VCaP (cell line): Measurements from ENCODE around the gene CES2.
"Not testable (repeated sequence)": the region's sequence is repeated elsewhere in the genome, so short reads cannot be mapped to it uniquely, and the experiment has no call there.

Experiments
- H3K27ac ChIP-seq: fragments of 450-650 bp; 2 replicates; pipeline ENCODE4 v1.5.1; 2017
- TF ChIP-seq, protein P1 (sequence below): fragments of 450-650 bp; conservative IDR thresholded peaks from 2 replicates; pipeline ENCODE4 v1.5.1; 2017; ENCODE audit warnings: mild to moderate bottlenecking, moderate library complexity

CES2 gene

DNA sequence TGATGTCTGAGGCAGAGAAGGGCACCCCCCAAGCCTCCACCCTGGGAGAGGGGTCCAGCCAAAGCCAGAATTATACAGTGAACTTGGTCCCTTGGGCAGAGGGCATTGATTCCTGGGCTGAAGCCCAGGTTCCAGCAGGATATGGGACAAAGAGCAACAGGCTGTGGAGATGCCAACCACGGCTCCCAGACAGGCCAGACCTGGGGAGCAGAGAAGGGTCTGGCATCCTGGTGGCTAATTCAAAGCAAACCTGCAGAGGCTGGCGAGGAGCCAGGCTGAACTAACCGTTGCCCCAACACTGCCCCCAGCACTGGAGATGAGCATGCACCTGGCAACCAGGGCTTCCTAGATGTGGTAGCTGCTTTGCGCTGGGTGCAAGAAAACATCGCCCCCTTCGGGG, 28.7 kb downstream of the CES2 start:
- no peak overlapping the region for H3K27ac ChIP-seq
- TF ChIP-seq, protein P1, sequence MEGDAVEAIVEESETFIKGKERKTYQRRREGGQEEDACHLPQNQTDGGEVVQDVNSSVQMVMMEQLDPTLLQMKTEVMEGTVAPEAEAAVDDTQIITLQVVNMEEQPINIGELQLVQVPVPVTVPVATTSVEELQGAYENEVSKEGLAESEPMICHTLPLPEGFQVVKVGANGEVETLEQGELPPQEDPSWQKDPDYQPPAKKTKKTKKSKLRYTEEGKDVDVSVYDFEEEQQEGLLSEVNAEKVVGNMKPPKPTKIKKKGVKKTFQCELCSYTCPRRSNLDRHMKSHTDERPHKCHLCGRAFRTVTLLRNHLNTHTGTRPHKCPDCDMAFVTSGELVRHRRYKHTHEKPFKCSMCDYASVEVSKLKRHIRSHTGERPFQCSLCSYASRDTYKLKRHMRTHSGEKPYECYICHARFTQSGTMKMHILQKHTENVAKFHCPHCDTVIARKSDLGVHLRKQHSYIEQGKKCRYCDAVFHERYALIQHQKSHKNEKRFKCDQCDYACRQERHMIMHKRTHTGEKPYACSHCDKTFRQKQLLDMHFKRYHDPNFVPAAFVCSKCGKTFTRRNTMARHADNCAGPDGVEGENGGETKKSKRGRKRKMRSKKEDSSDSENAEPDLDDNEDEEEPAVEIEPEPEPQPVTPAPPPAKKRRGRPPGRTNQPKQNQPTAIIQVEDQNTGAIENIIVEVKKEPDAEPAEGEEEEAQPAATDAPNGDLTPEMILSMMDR, result no peak

DNA sequence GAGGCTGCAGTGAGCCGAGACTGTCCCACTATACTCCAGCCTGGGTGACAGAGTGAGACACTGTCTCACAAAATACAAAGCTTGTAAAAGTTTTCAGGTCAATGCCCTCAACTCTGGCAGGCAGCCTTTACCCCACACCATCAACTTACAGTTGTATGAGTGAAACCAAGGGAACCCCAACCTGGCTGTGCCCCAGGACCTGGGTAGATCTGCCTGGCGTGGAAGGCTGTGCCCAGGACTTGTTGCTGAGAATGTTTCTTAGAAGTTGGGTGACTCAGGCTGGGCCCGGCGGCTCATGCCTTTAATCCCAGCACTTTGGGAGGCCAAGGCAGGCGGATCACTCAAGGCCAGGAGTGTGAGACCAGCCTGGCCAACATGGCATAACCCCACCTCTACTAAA, 33.5 kb downstream of the CES2 start:
- TF ChIP-seq, protein P1, result no peak
- H3K27ac ChIP-seq, result no peak overlapping the region

DNA sequence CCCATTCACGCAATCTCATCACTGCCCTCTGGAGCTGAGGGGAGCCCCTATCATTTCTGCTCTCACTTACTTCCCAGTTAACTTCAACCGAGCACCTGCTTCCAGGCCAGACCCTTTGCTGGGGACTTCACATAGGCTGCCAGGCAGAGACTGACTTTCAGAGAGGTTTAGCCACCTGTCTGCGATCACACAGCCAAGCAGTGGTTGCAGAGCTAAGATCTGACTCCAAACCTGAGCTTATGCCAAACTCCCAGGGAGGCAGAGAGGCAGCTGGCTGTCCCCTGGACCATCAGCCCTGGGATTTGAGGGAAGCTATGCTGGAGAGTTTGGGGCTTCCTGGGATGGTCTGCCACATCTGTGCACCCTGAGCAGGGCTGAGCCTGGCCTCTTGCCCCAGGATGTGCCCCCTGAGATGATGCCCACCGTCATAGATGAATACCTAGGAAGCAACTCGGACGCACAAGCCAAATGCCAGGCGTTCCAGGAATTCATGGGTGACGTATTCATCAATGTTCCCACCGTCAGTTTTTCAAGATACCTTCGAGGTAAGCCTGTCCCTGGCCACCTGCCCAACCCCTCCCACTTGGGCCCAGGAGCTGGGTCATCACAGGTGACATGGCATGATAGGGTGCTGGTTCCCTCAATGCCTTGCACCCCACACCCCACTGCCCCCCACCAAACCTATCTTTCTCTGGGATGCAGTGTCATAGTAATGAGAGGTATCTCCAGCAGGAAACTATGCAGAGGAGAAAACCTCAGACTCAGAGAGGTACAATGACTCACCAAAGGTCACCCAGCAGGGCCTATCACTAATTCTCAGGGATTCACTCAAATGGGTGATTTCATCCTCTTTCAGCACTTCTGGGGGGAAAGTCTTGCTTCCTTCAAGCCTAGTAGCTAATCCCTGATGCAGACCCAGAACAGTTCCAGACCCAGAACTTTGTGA, 35.7 kb downstream of the CES2 start:
- TF ChIP-seq, protein P1, result no peak
- no peak overlapping the region for H3K27ac ChIP-seq

DNA sequence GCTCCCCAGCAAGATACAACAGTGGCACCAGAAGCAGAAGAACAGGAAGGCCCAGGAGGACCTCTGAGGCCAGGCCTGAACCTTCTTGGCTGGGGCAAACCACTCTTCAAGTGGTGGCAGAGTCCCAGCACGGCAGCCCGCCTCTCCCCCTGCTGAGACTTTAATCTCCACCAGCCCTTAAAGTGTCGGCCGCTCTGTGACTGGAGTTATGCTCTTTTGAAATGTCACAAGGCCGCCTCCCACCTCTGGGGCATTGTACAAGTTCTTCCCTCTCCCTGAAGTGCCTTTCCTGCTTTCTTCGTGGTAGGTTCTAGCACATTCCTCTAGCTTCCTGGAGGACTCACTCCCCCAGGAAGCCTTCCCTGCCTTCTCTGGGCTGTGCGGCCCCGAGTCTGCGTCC, 37.7 kb downstream of the CES2 start:
- no peak overlapping the region for H3K27ac ChIP-seq
- TF ChIP-seq, protein P1, result no peak

DNA sequence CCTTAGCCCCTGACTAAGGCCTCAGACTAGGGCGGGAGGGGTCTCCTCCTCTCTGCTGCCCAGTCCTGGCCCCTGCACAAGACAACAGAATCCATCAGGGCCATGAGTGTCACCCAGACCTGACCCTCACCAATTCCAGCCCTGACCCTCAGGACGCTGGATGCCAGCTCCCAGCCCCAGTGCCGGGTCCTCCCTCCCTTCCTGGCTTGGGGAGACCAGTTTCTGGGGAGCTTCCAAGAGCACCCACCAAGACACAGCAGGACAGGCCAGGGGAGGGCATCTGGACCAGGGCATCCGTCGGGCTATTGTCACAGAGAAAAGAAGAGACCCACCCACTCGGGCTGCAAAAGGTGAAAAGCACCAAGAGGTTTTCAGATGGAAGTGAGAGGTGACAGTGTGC, 38.4 kb downstream of the CES2 start:
- TF ChIP-seq, protein P1, result no peak
- no peak overlapping the region for H3K27ac ChIP-seq

DNA sequence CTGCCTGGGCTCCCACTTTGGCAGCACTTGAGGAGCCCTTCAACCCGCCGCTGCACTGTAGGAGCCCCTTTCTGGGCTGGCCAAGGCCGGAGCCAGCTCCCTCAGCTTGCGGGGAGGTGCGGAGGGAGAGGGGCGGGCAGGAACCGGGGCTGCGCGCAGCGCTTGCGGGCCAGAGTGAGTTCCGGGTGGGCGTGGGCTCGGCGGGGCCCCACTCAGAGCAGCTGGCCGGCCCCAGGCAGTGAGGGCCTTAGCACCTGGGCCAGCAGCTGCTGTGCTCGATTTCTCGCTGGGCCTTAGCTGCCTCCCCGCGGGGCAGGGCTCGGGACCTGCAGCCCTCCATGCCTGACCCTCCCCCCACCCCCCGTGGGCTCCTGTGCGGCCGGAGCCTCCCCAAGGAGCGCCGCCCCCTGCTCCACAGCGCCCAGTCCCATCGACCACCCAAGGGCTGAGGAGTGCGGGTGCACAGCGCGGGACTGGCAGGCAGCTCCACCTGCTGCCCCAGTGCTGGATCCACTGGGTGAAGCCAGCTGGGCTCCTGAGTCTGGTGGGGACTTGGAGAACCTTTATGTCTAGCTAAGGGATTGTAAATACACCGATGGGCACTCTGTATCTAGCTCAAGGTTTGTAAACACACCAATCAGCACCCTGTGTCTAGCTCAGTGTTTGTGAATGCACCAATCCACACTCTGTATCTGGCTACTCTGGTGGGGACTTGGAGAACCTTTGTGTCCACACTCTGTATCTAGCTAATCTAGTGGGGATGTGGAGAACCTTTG, 39.0 kb downstream of the CES2 start:
- not testable (repeated sequence) for H3K27ac ChIP-seq

DNA sequence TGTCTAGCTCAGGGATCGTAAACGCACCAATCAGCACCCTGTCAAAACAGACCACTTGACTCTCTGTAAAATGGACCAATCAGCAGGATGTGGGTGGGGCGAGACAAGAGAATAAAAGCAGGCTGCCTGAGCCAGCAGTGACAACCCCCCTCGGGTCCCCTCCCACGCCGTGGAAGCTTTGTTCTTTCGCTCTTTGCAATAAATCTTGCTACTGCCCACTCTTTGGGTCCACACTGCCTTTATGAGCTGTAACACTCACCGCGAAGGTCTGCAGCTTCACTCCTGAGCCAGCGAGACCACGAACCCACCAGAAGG, 39.6 kb downstream of the CES2 start:
- H3K27ac ChIP-seq, result not testable (repeated sequence)

DNA sequence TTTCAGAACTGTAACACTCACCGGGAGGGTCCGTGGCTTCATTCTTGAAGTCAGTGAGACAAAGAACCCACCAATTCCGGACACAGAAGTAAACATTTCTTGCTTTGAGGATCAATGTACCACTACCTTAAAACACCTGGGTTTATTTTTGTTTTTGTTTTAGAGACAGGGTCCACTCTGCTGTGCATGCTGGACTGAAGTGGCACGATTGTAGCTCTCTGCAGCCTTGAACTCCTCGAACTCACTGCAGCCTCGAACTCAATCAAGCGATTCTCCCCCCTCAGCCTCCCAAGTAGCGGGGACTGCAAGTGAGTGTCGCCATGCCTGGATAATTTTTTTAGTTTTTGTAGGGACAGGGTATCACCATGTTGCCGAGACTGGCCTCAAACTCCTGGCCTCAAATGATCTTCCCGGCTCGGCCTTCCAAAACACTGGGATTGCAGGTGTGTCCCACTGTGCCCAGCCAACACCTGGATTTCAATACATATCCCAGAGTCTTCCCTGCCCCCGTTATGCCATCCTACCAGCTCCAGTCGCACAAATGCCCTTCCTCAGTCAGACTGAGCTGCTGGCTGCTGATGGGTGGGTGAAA, 40.1 kb downstream of the CES2 start:
- TF ChIP-seq, protein P1, result no peak
- no peak overlapping the region for H3K27ac ChIP-seq
